ENCODE results near the gene NEURL1. TPM values are rescaled to one million over a fixed set of nuclear protein-coding genes. Genes with fewer than 3 reads are reported as not detected.

NEURL1 gene
- total and polyA plus RNA-seq, 10 of the 15 experiments (the other 5 are each of a cell fraction or from before 2014, with no cell fraction given), result 0.02 to 0.05 (median 0.05) TPM; not detected in 6

DNA sequence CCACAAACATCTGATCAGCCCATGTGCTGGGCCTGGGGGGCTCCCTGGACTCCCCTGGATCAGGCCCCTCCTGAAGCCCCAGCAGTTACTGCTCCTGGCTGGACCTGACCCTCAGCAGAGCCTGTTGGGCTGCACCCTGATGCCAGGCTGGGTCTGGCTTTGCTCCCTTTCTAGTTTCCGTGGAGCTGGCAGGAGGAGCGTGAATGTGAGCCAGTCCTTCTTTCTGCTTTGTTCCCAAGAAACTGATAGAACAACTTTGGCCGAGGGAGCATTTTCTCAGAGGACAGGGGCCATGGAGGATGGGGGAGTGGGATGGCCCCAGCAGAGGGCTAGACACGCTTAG lies 128.2 kb downstream of the NEURL1 start:
- Histone ChIP-seq H2AFZ (ENCODE audit: control insufficient read depth, low read depth, low read length) (no peak overlapping the region), H3K9me3 (replicated peaks; ENCODE audit: control insufficient read depth, insufficient read depth, low read length) (no peaks in the 10 kb centered on the region), H3K4me3 (no peak overlapping the region), H3K4me1 (ENCODE audit: control insufficient read depth, insufficient read depth, low read length) (no peaks in the 10 kb centered on the region), H3K36me3 (ENCODE audit: control insufficient read depth in 2 of 2, insufficient read depth in 2 of 2, low read length in 1 of 2) (peaks cover 20 to 41% of the 10 kb centered on the region in 2 experiments), H3K79me2 (ENCODE audit: control insufficient read depth, insufficient read depth, low read length) (no peaks in the 10 kb centered on the region), H3K9ac (ENCODE audit: control insufficient read depth, insufficient read depth, low read length) (no peak overlapping the region), H3K27ac (ENCODE audit: control insufficient read depth, insufficient read depth) (no peak overlapping the region), H3K27me3 (replicated peaks in 1 of 2; ENCODE audit: control insufficient read depth in 2 of 2, insufficient read depth in 2 of 2, low read length in 1 of 2) (no peaks in the 10 kb centered on the region), H3K4me2 (ENCODE audit: control insufficient read depth, insufficient read depth) (no peak overlapping the region), H4K20me1 (ENCODE audit: control insufficient read depth, insufficient read depth) (no peaks in the 10 kb centered on the region)
- ChIA-PET POLR2A (no interaction called here), CTCF (interaction anchor here (1.0 to 1.6 kb wide), 2 partner anchors 29 to 64 kb away, joined by 3 read pairs; no protein-coding TSS in a partner anchor), RAD21 (ENCODE audit: unreplicated experiment) (no interaction called here), SMC1A (ENCODE audit: uncharacterized antibody, unreplicated experiment) (no interaction called here)
- 61% methylated on average over 4 of the region's 4 CpGs for WGBS (ENCODE audit: insufficient coverage, insufficient replicate concordance, low lambda C conversion rate, missing lambda C conversion rate)
- no peak for ATAC-seq
- BruUV-seq (replicated peaks), result no TSS peak
- intact Hi-C loops (cut with micrococcal nuclease; ENCODE audit: unreplicated experiment), result no loop called here
- TF ChIP-seq HDAC2 (IDR thresholded peaks at IDR 0.05) (no peak), SIX5 (IDR thresholded peaks at IDR 0.05; ENCODE audit: low read depth, low read length, severe bottlenecking) (no peak), GATAD2B (conservative IDR thresholded peaks at IDR 0.05; ENCODE audit: low read depth) (no peak), PML (IDR thresholded peaks at IDR 0.05; ENCODE audit: low read length) (no peak), GABPA (IDR thresholded peaks at IDR 0.05; ENCODE audit: low read depth) (no peak), PAX8 (IDR thresholded peaks at IDR 0.05) (no peak), TCF12 (IDR thresholded peaks at IDR 0.05; ENCODE audit: low read depth, low read length) (no peak), BCL11A (IDR thresholded peaks at IDR 0.05; ENCODE audit: low read depth, low read length) (no peak)
- no peak for FAIRE-seq
- in situ Hi-C loops (cut with MboI), result no loop called here
- DNase-seq (ENCODE audit: low read depth, low spot score), result no peak

- Histone ChIP-seq H3K9me3 (replicated peaks; ENCODE audit: control insufficient read depth, insufficient read depth, low read length) (no peaks in the 10 kb centered on the region), H2AFZ (ENCODE audit: control insufficient read depth, low read depth, low read length) (no peak overlapping the region), H3K27ac (ENCODE audit: control insufficient read depth, insufficient read depth) (no peak overlapping the region), H3K36me3 (ENCODE audit: control insufficient read depth in 2 of 2, insufficient read depth in 2 of 2, low read length in 1 of 2) (peaks cover 17 to 42% of the 10 kb centered on the region in 2 experiments), H4K20me1 (ENCODE audit: control insufficient read depth, insufficient read depth) (no peaks in the 10 kb centered on the region), H3K4me2 (ENCODE audit: control insufficient read depth, insufficient read depth) (no peak overlapping the region), H3K9ac (ENCODE audit: control insufficient read depth, insufficient read depth, low read length) (no peak overlapping the region), H3K4me3 (no peak overlapping the region), H3K4me1 (ENCODE audit: control insufficient read depth, insufficient read depth, low read length) (no peaks in the 10 kb centered on the region), H3K27me3 (replicated peaks in 1 of 2; ENCODE audit: control insufficient read depth in 2 of 2, insufficient read depth in 2 of 2, low read length in 1 of 2) (no peaks in the 10 kb centered on the region), H3K79me2 (ENCODE audit: control insufficient read depth, insufficient read depth, low read length) (no peaks in the 10 kb centered on the region)
- FAIRE-seq (no peak), DNase-seq (ENCODE audit: low read depth, low spot score) (no peak), ATAC-seq (no peak)
- no peak for TF ChIP-seq ESRRA (IDR thresholded peaks at IDR 0.05; ENCODE audit: low read length)
- no peak for TF ChIP-seq ZNF217 (IDR thresholded peaks at IDR 0.05)
- TF ChIP-seq CBFB (IDR thresholded peaks at IDR 0.05; ENCODE audit: low read depth), result no peak
- no peak for TF ChIP-seq RCOR1 (conservative IDR thresholded peaks at IDR 0.05; ENCODE audit: low read depth, low read length)
- no peak for TF ChIP-seq FOXM1 (IDR thresholded peaks at IDR 0.05; ENCODE audit: low read depth, low read length)
- TF ChIP-seq BCL3 (IDR thresholded peaks at IDR 0.05; ENCODE audit: borderline replicate concordance, insufficient read depth, low read depth, low read length, poor library complexity, severe bottlenecking), result no peak
- no peak for TF ChIP-seq FOXK2 (IDR thresholded peaks at IDR 0.05)
- TF ChIP-seq SMAD5 (IDR thresholded peaks at IDR 0.05; ENCODE audit: low read depth), result no peak
- no peak for TF ChIP-seq CEBPB (IDR thresholded peaks at IDR 0.05; ENCODE audit: borderline replicate concordance in 1 of 2, low read depth in 2 of 2, low read length in 2 of 2)
- TF ChIP-seq GABPA (IDR thresholded peaks at IDR 0.05; ENCODE audit: low read depth), result no peak
- BruUV-seq (replicated peaks), result no TSS peak
- 92% methylated on average over 13 of the region's 18 CpGs for WGBS (ENCODE audit: insufficient coverage, insufficient replicate concordance, low lambda C conversion rate, missing lambda C conversion rate)
- ChIA-PET RAD21 (ENCODE audit: unreplicated experiment) (no interaction called here), POLR2A (no interaction called here), CTCF (interaction anchor here (1.8 kb wide), 1 partner anchor 64 kb away, joined by 4 read pairs; no protein-coding TSS in a partner anchor), SMC1A (ENCODE audit: uncharacterized antibody, unreplicated experiment) (no interaction called here)
- in situ Hi-C loops (cut with MboI) (no loop called here), intact Hi-C loops (cut with micrococcal nuclease; ENCODE audit: unreplicated experiment) (no loop called here)
These were observed 128.8 kb downstream of the NEURL1 start for GRCh38 chr10:103622286-103622685.

Data from GM12878 (cell line).